GM19395 (cell line): ENCODE measurements around the gene MIB1.
A peak's percentile ranks its signal among the peaks of the same experiment; 100 is the strongest.
"Not testable (repeated sequence)": the region's sequence is repeated elsewhere in the genome, so short reads cannot be mapped to it uniquely, and the experiment has no call there.

Source experiments
- ATAC-seq: cut with Tn5 transposase; IDR thresholded peaks from one replicate; pipeline ENCODE4 v1.9.1; 2021; ENCODE audit warnings: mild to moderate bottlenecking, moderate library complexity; ENCODE audit not compliant: unreplicated experiment

The MIB1 gene

DNA sequence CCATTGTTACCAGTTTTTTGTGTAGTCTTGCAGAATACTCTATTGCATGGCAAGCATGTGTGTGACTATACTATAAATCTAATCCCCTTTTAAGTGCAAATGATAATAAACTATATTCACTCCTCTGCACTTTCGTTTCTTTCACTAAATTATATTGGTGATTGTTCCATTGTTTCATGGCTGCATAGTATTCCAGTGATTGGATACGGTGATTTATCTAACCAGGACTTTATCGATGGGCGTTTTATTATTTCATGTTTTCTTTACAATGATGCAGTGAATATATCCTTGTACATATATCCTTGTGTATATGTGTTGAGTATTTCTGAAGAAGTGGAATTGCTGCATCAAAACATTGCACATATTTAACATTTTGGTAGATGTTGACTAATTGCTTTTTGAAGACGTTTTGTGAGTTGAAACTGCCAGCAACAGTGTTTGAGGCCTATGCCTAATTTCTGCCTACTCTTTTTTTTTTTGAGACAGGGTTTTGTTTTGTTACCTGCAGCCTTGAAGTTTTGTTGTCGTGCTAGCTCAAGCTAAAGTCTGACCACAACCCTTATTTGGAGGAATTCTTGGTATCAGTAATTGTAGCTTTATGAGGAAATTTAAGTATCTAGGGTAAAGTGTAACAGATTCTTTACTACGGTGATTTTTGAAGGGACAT lies 2.7 kb downstream of the MIB1 start:
- no peak for ATAC-seq

DNA sequence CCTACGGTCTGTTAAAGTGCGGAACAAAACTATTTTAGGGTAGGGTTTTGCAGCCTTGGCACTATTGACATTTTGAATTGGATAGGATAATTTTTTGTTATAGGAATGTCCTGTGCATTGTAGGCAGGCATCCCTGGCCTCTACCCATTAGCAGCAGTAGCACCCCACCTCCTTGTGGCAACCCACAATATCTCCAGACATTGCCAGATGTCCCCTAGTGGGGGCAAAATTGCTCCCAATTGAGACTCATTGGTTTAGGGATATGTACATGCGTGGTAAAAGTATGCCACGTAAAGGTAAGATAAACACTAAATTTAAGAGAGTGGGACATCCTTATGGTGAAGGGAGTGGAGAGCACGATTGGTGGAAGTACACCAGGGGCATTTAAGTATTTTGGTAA lies 4.6 kb downstream of the MIB1 start:
- ATAC-seq, result no peak

- no peak for ATAC-seq
Measured at GRCh38 chr18:21747268-21747667, 6.7 kb downstream of the MIB1 start.

GRCh38 chr18:21747764-21748693 lies 7.4 kb downstream of the MIB1 start:
- ATAC-seq, result no peak

- no peak for ATAC-seq
Measured at GRCh38 chr18:21757833-21758232, 17.2 kb downstream of the MIB1 start.

DNA sequence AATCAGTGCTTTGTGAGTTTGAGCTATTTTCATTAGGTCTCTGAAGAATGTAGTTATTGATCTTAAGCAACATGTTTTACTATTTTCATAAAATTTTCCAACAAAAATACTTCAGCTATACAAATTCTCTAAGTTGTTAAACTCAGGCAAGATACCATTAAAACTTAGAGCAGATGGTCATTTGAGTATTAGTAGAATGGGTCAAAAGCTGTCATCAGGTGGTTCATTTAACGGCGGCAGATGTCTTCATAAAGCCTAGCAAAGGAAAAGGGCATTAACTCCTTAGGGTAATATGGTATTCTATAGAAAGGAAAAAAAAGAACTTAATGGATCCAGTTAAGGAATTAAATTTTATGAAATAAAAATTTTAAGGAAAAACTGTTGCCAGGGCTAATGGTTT lies 19.2 kb downstream of the MIB1 start:
- ATAC-seq, result no peak

DNA sequence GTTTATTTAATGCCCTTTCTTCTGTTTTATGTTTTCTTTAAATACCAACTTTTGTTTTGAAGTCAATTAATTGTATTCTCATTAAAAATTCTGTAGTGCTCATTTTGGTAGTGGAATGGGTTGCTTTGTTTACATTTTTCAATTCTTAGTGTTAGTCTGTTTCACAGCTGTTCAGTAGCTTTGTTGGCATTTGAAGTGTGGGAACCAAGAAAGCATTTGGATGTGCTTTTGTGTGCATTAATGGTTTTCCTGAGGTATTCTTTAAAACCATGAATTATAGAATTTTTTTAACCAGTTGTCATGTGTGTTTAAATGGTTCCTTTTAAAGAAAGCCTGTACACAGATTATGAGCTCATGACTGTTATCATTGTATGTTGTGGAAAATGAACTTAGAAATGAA lies 19.7 kb downstream of the MIB1 start:
- no peak for ATAC-seq

DNA sequence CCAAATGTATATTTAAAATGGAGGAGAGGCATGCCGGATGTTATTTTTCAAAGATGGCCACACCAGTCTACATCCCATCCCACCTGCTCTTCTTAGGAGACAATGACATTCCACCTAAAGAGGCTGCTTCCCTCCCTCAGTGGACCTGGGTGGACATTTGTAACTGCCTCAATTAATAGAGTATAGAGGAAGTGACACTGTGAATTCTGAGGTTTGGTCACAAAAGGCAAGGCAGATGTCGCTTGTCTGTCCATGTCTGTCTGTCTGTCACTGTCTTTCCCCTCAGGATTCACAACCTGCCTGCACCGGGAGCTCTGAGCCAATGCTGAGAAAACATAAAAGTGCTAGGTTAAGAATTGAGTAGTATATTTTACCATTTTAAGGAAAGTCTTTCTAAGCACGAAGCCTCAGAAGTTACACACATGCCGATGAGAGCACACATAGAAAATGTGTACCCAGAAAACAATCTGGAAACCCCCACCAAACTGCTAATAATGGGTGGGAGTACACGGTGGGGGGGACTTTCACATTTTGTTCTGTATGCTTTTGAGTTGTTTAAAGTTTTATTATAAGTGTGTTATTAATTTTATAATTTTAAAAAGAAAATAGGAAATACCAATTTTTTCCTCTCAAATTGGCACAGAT lies 21.0 kb downstream of the MIB1 start:
- ATAC-seq, result no peak

DNA sequence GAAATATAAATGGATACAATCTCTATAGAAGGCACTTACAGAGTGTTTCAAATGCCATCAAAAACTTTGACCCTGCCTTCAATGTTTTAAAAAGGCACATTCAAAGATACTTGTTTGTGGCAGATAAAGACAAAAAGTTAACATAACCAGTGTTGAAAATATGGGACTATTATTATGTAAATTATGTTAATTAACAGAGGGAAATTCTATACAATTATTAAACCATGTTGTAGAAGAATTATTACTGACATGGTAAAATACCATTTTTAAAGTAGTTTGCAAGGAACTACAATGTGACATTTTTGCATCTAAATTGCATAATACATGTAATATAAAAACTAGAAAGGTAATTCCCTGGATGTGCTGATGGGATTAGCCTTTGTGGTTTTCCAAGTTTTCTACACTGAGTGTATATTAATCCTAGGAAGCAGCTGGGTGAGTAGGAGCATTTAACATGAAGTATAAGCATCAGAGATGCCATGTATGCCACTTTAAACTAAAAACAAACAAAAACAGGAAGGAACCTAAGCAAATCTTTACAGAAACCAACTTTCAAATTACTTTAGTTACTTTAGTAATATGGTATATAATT lies 21.7 kb downstream of the MIB1 start:
- no peak for ATAC-seq

GRCh38 chr18:21763846-21764646 lies 23.5 kb downstream of the MIB1 start:
- no peak for ATAC-seq

GRCh38 chr18:21769206-21769605 lies 28.6 kb downstream of the MIB1 start:
- no peak for ATAC-seq

DNA sequence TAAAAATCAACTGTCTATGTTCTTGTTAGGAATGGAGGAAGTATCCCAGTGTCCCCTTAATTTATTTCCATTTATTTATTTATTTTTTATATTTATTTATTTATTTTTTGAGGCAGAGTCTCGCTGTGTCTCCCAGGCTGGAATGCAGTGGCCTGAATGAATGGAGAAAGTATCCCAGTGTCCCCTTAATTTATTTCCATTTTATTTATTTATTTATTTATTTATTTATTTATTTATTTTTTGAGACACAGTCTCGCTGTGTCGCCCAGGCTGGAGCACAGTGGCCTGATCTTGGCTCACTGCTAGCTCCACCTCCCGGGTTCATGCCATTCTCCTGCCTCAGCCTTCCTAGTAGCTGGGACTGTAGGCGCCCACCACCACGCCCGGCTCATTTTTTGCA lies 34.1 kb downstream of the MIB1 start:
- ATAC-seq, result no peak

DNA sequence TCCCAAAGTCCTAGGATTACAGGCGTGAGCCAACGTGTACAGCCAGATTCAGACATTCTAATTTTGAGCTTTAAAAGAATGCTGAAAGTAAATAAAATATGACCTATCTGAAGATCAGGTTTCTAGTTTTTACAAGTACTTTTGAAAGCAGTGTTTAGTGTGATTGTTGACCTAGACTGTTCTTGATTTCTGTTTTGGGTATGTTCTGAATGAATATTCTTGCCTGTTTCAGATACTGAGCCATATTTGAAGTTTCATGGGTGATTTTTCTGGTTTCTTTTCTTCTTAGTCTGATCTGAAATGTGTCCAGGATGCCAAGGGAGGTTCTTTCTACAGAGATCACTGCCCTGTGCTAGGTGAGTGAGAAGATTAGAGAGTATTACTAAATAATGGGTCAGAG lies 37.2 kb downstream of the MIB1 start:
- peak; percentile 88 for ATAC-seq

DNA sequence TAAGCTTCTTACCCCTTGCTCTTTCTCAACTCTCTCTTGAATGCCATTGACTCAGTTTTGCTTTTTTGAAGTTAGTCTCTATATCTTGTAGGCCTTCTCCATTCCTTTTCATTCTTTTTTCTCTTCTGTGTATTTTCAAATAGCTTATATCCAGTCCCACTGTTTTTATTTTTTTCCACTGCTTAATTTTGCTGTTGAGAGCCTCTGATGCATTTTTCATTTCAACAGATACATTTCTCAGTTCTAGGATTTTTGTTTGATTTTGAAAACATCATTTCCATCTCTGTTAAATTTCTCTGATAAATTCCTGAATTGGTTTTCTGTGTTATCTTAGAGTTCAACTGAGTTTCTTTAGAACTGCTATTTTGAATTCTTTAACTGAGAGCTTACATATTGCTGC lies 45.9 kb downstream of the MIB1 start:
- no peak for ATAC-seq

GRCh38 chr18:21796089-21796488 lies 55.5 kb downstream of the MIB1 start:
- not testable (repeated sequence) for ATAC-seq

- no peak for ATAC-seq
Measured at GRCh38 chr18:21798126-21798525, 57.5 kb downstream of the MIB1 start.

DNA sequence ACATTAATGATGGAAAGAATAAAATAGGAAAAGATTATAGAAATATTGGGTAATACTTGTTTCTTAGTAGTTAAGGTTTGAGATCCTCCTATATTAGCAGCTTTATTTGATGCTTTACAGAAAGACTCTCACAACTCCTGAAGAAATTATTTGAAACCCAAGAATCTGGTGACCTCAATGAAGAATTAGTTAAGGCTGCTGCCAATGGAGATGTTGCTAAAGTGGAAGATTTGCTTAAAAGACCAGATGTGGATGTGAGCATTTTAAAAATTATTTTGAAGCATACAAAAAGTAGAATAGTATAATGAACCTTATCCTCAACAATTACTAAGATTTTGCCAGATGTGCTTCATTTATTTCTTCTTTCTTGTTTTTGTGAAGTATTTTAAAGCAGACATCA lies 59.1 kb downstream of the MIB1 start:
- no peak for ATAC-seq

- ATAC-seq, result no peak
Measured at GRCh38 chr18:21803495-21803894, 62.9 kb downstream of the MIB1 start.

- ATAC-seq, result no peak
Measured at GRCh38 chr18:21805771-21806366, 65.3 kb downstream of the MIB1 start.

DNA sequence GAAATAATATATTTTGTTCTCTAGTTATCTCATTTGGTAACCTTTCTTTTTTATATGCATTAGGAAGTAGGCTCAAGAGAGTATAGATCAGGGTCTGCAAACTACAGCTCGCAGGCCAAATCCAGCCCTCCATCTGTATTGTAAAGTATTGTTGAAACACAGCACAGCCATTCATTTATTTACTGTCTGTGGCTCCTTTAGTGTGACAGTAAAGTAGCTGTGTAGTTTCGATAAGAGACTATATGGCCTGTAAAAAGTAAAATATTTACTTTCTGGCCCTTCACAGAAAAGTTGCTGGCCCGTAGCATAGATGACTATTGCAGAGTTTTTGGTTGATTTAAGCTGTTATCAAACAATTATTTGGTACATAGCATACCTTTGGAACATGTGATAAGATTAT lies 67.6 kb downstream of the MIB1 start:
- no peak for ATAC-seq
